SK-N-SH treated with all-trans-retinoic acid at 6 μM for 48 hours (cell line): ENCODE data around the gene P2RY14.

Source experiments
- ATAC-seq: fragments of 200-7000 bp; cut with Tn5 transposase; 3 replicates; pipeline ENCODE4 v1.9.1; 2020; ENCODE audit warnings: mild to moderate bottlenecking, moderate library complexity
- BACH2 ChIP-seq: fragments of 250-450 bp; sonication (Bioruptor Pico); IDR thresholded peaks from 2 replicates; pipeline ENCODE4 v1.9.0; 2021; ENCODE audit warnings: mild to moderate bottlenecking, borderline replicate concordance
- CSDC2 ChIP-seq: fragments of 250-450 bp; sonication (Bioruptor Pico); IDR thresholded peaks from 2 replicates; pipeline ENCODE4 v1.5.0; 2020; ENCODE audit warnings: mild to moderate bottlenecking, moderate library complexity
- ESRRG ChIP-seq: fragments of 250-450 bp; sonication (Bioruptor Pico); IDR thresholded peaks from 2 replicates; pipeline ENCODE4 v1.6.1; 2021; ENCODE audit warnings: mild to moderate bottlenecking
- GLIS3 ChIP-seq: fragments of 250-450 bp; sonication (Bioruptor Pico); IDR thresholded peaks from 2 replicates; pipeline ENCODE4 v1.5.0; 2020; ENCODE audit warnings: mild to moderate bottlenecking, moderate library complexity
- ISL1 ChIP-seq: fragments of 250-450 bp; sonication (Bioruptor Pico); IDR thresholded peaks from 2 replicates; pipeline ENCODE4 v2.1.2; 2022; ENCODE audit warnings: mild to moderate bottlenecking, moderate library complexity
- OSR1 ChIP-seq: fragments of 250-450 bp; sonication (Bioruptor Pico); IDR thresholded peaks from 2 replicates; pipeline ENCODE4 v1.8.0; 2022; ENCODE audit warnings: moderate library complexity, mild to moderate bottlenecking, inconsistent platforms
- PPARA ChIP-seq: fragments of 250-450 bp; sonication (Bioruptor Pico); IDR thresholded peaks from 2 replicates; pipeline ENCODE4 v1.5.0; 2020; ENCODE audit warnings: mild to moderate bottlenecking, borderline replicate concordance
- SNAI2 ChIP-seq: fragments of 250-450 bp; sonication (Bioruptor Pico); IDR thresholded peaks from 2 replicates; pipeline ENCODE4 v1.5.0; 2020; ENCODE audit warnings: mild to moderate bottlenecking, moderate library complexity
- ZFP3 ChIP-seq: fragments of 250-450 bp; sonication (Bioruptor Pico); IDR thresholded peaks from 2 replicates; pipeline ENCODE4 v1.5.0; 2020; ENCODE audit warnings: mild to moderate bottlenecking, moderate library complexity
- ZFP30 ChIP-seq: fragments of 450-650 bp; formaldehyde crosslinking; IDR thresholded peaks from 2 replicates; pipeline ENCODE4 v1.5.0; 2022; ENCODE audit warnings: mild to moderate bottlenecking, moderate library complexity
- ZNF565 ChIP-seq: fragments of 450-650 bp; formaldehyde crosslinking; conservative IDR thresholded peaks from 2 replicates; pipeline ENCODE4 v1.5.0; 2020; ENCODE audit warnings: low read depth, mild to moderate bottlenecking, moderate library complexity
- ZNF70 ChIP-seq: fragments of 450-650 bp; formaldehyde crosslinking; IDR thresholded peaks from 2 replicates; pipeline ENCODE4 v1.5.0; 2020; ENCODE audit warnings: mild to moderate bottlenecking, moderate library complexity
- TF ChIP-seq, protein P1 (sequence below): fragments of 250-450 bp; sonication (Bioruptor Pico); IDR thresholded peaks from 2 replicates; pipeline ENCODE4 v1.8.0; 2021; ENCODE audit warnings: low read depth, mild to moderate bottlenecking, moderate library complexity, borderline replicate concordance
- TF ChIP-seq, protein P2 (sequence below): fragments of 250-450 bp; sonication (Bioruptor Pico); IDR thresholded peaks from 2 replicates; pipeline ENCODE4 v1.5.0; 2020; ENCODE audit warnings: mild to moderate bottlenecking, moderate library complexity
- TF ChIP-seq, protein P3 (sequence below): fragments of 250-450 bp; sonication (Bioruptor Pico); IDR thresholded peaks from 2 replicates; pipeline ENCODE4 v1.8.0; 2020; ENCODE audit warnings: mild to moderate bottlenecking, moderate library complexity, borderline replicate concordance
- TF ChIP-seq, protein P4 (sequence below): fragments of 250-450 bp; sonication (Bioruptor Pico); IDR thresholded peaks from 2 replicates; pipeline ENCODE4 v1.5.1; 2021; ENCODE audit warnings: mild to moderate bottlenecking, moderate library complexity
- TF ChIP-seq, protein P5 (sequence below): fragments of 250-450 bp; sonication (Bioruptor Pico); IDR thresholded peaks from 2 replicates; pipeline ENCODE4 v1.5.1; 2020; ENCODE audit warnings: low read depth, mild to moderate bottlenecking, moderate library complexity

Gene P2RY14

DNA sequence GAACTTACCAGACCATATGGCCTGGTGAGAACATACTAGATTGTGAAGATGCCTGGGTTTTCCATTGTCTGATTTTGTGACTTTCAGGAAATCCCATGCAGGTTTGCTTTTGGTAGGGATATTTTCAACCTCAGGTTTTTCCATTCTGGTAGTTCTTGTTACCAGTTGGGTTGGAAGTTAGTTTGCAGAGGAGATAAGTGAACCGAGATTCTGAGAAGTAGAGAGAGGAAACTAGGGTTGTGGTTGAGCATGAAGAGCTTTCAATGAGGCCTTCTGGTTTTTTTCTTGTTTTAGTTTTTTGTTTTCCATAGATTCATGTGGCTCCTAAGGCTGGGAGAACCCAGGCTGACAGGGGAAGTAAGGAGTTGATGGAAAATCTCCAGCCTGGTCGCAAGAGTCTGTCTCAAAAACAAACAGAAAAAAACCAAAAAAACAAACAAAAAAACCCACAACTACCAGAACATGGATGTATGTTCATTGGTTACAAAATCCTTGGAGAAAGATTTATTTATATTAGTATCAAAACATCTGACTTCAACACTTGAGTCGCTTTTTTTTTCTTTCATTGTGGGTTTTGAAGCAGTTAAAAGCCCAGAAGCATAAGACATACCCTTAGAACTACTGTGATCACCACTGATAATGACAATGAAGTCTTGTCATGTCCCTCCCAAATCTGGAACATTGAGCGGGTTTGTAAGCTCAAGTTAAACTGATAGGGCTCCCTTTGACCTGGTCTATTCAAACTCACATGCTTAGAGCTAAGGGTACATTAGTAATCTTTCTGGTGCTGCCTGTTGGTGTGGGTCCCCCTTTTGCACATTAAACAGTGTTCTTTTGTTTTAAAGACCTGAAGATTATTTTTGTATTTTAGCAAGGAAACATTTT, 78.5 kb downstream of the P2RY14 start (continued):
- TF ChIP-seq, protein P1, sequence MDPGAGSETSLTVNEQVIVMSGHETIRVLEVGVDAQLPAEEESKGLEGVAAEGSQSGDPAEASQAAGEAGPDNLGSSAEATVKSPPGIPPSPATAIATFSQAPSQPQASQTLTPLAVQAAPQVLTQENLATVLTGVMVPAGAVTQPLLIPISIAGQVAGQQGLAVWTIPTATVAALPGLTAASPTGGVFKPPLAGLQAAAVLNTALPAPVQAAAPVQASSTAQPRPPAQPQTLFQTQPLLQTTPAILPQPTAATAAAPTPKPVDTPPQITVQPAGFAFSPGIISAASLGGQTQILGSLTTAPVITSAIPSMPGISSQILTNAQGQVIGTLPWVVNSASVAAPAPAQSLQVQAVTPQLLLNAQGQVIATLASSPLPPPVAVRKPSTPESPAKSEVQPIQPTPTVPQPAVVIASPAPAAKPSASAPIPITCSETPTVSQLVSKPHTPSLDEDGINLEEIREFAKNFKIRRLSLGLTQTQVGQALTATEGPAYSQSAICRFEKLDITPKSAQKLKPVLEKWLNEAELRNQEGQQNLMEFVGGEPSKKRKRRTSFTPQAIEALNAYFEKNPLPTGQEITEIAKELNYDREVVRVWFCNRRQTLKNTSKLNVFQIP (CRISPR knock-in tag) = no peak

DNA sequence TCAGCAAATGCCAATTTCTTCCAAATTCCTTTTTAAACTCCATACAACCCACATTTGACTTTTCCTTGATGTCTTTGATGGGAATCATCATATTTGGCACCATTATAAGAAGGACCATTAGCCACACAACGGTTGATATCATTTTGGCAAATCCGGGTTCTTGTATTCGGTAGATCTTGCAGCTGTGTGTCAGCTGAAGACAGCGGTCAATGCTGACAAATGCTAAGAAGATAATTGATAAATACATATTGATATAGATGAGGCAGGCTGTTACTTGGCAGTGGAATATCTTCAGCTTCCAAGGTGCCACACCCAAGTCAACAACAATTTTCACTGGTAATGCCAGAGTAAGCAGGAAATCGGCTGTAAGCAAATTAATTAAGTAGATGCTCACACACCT, 79.5 kb downstream of the P2RY14 start:
- no peak for ATAC-seq
- no peak for TF ChIP-seq CSDC2 (CRISPR knock-in tag)
- TF ChIP-seq, protein P2, sequence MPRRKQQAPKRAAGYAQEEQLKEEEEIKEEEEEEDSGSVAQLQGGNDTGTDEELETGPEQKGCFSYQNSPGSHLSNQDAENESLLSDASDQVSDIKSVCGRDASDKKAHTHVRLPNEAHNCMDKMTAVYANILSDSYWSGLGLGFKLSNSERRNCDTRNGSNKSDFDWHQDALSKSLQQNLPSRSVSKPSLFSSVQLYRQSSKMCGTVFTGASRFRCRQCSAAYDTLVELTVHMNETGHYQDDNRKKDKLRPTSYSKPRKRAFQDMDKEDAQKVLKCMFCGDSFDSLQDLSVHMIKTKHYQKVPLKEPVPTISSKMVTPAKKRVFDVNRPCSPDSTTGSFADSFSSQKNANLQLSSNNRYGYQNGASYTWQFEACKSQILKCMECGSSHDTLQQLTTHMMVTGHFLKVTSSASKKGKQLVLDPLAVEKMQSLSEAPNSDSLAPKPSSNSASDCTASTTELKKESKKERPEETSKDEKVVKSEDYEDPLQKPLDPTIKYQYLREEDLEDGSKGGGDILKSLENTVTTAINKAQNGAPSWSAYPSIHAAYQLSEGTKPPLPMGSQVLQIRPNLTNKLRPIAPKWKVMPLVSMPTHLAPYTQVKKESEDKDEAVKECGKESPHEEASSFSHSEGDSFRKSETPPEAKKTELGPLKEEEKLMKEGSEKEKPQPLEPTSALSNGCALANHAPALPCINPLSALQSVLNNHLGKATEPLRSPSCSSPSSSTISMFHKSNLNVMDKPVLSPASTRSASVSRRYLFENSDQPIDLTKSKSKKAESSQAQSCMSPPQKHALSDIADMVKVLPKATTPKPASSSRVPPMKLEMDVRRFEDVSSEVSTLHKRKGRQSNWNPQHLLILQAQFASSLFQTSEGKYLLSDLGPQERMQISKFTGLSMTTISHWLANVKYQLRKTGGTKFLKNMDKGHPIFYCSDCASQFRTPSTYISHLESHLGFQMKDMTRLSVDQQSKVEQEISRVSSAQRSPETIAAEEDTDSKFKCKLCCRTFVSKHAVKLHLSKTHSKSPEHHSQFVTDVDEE = no peak
- no peak for TF ChIP-seq SNAI2
- TF ChIP-seq, protein P1 (CRISPR knock-in tag) = no peak
- TF ChIP-seq OSR1 = no peak
- TF ChIP-seq GLIS3 (CRISPR knock-in tag) = no peak
- TF ChIP-seq, protein P3, sequence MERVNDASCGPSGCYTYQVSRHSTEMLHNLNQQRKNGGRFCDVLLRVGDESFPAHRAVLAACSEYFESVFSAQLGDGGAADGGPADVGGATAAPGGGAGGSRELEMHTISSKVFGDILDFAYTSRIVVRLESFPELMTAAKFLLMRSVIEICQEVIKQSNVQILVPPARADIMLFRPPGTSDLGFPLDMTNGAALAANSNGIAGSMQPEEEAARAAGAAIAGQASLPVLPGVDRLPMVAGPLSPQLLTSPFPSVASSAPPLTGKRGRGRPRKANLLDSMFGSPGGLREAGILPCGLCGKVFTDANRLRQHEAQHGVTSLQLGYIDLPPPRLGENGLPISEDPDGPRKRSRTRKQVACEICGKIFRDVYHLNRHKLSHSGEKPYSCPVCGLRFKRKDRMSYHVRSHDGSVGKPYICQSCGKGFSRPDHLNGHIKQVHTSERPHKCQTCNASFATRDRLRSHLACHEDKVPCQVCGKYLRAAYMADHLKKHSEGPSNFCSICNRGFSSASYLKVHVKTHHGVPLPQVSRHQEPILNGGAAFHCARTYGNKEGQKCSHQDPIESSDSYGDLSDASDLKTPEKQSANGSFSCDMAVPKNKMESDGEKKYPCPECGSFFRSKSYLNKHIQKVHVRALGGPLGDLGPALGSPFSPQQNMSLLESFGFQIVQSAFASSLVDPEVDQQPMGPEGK = no peak
- no peak for TF ChIP-seq ESRRG (CRISPR knock-in tag)
- no peak for TF ChIP-seq ZFP3 (CRISPR knock-in tag)
- TF ChIP-seq ZNF70 = no peak
- TF ChIP-seq ISL1 (CRISPR knock-in tag) = no peak

DNA sequence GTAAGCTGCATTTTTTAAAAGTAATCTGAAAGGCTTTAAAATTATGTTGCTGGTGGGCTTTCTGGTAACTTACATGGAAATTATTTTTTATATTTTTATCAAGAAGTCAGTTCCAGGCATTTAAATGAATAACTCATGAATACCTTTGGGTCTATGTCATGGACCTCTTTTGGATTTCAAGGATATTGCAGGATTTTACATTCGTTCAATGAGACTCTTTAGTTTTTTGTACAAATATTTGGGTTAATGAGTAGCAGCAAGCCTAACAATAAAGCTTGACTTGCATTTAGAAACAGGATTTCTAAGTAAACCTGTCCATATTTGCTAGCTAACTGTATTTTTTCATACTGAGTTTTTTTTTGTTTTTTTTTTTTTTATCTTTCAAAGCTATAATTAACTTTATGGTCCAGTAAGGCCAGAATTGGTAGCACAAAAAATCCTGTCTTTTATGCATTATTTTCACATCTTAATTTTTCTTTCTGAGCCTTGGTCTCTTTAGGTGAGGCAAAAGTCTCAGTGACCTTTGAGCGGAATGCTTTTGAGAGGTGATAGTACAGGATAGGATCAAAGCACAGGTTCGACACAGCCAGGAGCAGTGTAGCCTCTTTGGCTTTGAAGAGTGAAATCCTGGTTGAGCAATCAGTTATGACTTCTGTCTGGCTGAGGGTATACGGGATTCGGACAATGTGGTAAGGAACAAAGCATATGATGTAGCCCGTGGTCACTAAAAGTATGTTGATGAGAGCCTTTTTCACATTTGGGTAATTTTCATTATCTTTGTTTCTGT, 80.2 kb downstream of the P2RY14 start:
- no peak for TF ChIP-seq ZNF565 (CRISPR knock-in tag)
- TF ChIP-seq, protein P4, sequence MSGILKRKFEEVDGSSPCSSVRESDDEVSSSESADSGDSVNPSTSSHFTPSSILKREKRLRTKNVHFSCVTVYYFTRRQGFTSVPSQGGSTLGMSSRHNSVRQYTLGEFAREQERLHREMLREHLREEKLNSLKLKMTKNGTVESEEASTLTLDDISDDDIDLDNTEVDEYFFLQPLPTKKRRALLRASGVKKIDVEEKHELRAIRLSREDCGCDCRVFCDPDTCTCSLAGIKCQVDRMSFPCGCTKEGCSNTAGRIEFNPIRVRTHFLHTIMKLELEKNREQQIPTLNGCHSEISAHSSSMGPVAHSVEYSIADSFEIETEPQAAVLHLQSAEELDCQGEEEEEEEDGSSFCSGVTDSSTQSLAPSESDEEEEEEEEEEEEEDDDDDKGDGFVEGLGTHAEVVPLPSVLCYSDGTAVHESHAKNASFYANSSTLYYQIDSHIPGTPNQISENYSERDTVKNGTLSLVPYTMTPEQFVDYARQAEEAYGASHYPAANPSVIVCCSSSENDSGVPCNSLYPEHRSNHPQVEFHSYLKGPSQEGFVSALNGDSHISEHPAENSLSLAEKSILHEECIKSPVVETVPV (CRISPR knock-in tag) = no peak
- no peak for ATAC-seq

DNA sequence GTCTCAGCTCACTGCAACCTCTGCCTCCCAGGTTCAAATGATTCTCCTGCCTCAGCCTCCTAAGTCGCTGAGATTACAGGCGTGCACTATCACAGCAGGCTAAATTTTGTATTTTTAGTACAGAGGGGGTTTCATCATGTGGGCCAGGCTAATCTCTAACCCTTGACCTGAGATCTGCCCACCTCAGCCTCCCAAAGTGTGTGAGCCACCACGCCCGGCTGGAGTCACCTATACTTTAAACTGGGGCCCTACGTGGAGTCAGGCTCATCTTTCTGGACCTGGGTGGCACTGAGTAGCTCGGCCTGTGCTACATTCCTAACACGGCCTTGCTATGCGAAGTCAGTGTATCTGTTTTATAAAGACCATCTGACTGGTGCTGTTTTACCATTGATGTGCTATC, 81.1 kb downstream of the P2RY14 start:
- TF ChIP-seq ZFP30 (no peak), BACH2 (CRISPR knock-in tag) (no peak), PPARA (CRISPR knock-in tag) (no peak)
- TF ChIP-seq, protein P5, sequence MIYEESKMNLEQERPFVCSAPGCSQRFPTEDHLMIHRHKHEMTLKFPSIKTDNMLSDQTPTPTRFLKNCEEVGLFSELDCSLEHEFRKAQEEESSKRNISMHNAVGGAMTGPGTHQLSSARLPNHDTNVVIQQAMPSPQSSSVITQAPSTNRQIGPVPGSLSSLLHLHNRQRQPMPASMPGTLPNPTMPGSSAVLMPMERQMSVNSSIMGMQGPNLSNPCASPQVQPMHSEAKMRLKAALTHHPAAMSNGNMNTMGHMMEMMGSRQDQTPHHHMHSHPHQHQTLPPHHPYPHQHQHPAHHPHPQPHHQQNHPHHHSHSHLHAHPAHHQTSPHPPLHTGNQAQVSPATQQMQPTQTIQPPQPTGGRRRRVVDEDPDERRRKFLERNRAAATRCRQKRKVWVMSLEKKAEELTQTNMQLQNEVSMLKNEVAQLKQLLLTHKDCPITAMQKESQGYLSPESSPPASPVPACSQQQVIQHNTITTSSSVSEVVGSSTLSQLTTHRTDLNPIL (CRISPR knock-in tag) = no peak
- no peak for ATAC-seq
